Dedifferentiated amniotic fluid mesenchymal stem cell (primary cell): ENCODE results near the gene CACHD1.
A peak's percentile ranks its signal among the peaks of the same experiment; 100 is the strongest.
"Not testable (repeated sequence)": the region's sequence is repeated elsewhere in the genome, so short reads cannot be mapped to it uniquely, and the experiment has no call there.

Experiments used
- DNase-seq: peaks from one replicate; pipeline ENCODE4 v3.0.0-alpha.2; 2016; ENCODE audit errors: extremely low spot score

CACHD1 gene

GRCh38 chr1:64588876-64589275 is 118.9 kb downstream of the CACHD1 start:
- DNase-seq: no peak

GRCh38 chr1:64590316-64590715 is 120.4 kb downstream of the CACHD1 start:
- DNase-seq: no peak

GRCh38 chr1:64594446-64594845 is 124.5 kb downstream of the CACHD1 start:
- DNase-seq: no peak

- no peak for DNase-seq
These were observed 126.1 kb downstream of the CACHD1 start for GRCh38 chr1:64595871-64596515.

GRCh38 chr1:64597113-64597512 is 127.2 kb downstream of the CACHD1 start:
- no peak for DNase-seq

- peak; percentile 30 for DNase-seq
These were observed 128.2 kb downstream of the CACHD1 start for GRCh38 chr1:64598100-64598571.

- DNase-seq: no peak
These were observed 129.3 kb downstream of the CACHD1 start for GRCh38 chr1:64599242-64599641.

- DNase-seq: no peak
These were observed 131.3 kb downstream of the CACHD1 start for GRCh38 chr1:64601207-64601606.

- DNase-seq: no peak
These were observed 138.2 kb downstream of the CACHD1 start for GRCh38 chr1:64608005-64608650.

GRCh38 chr1:64608651-64609048 is 138.7 kb downstream of the CACHD1 start:
- no peak for DNase-seq

- DNase-seq: not testable (repeated sequence)
These were observed 141.0 kb downstream of the CACHD1 start for GRCh38 chr1:64610950-64611349.

- DNase-seq: no peak
These were observed 146.1 kb downstream of the CACHD1 start for GRCh38 chr1:64616039-64616438.

- no peak for DNase-seq
These were observed 153.8 kb downstream of the CACHD1 start for GRCh38 chr1:64623750-64624191.

GRCh38 chr1:64624218-64624713 is 154.3 kb downstream of the CACHD1 start:
- no peak for DNase-seq

GRCh38 chr1:64624808-64625207 is 154.9 kb downstream of the CACHD1 start:
- no peak for DNase-seq

- DNase-seq: no peak
These were observed 160.7 kb downstream of the CACHD1 start for GRCh38 chr1:64630611-64631010.

- no peak for DNase-seq
These were observed 161.6 kb downstream of the CACHD1 start for GRCh38 chr1:64631346-64632034.

- DNase-seq: no peak
These were observed 163.0 kb downstream of the CACHD1 start for GRCh38 chr1:64632936-64633335.

- no peak for DNase-seq
These were observed 175.8 kb downstream of the CACHD1 start for GRCh38 chr1:64645735-64646134.

- peak; percentile 38 for DNase-seq
These were observed 180.5 kb downstream of the CACHD1 start for GRCh38 chr1:64650411-64650810.

GRCh38 chr1:64651841-64652240 is 181.9 kb downstream of the CACHD1 start:
- no peak for DNase-seq

- DNase-seq: no peak
These were observed 183.5 kb downstream of the CACHD1 start for GRCh38 chr1:64653466-64653865.
